Eye (tissue), 1 donor: ENCODE measurements around the gene HSD17B14.
"Not testable (repeated sequence)": the region's sequence is repeated elsewhere in the genome, so short reads cannot be mapped to it uniquely, and the experiment has no call there.

Source experiments
- DNase-seq: peaks from one replicate; pipeline ENCODE4 v3.0.0-alpha.2; 2015

HSD17B14 gene

GRCh38 chr19:48795685-48796070 lies 40.6 kb downstream of the HSD17B14 start:
- no peak for DNase-seq

- DNase-seq = peak; percentile 99
Measured at GRCh38 chr19:48795055-48795684, 41.1 kb downstream of the HSD17B14 start.

GRCh38 chr19:48794291-48794690 lies 42.0 kb downstream of the HSD17B14 start:
- no peak for DNase-seq

GRCh38 chr19:48793271-48793670 lies 43.0 kb downstream of the HSD17B14 start:
- DNase-seq = no peak

GRCh38 chr19:48787331-48787730 lies 49.0 kb downstream of the HSD17B14 start:
- not testable (repeated sequence) for DNase-seq

GRCh38 chr19:48786422-48786821 lies 49.9 kb downstream of the HSD17B14 start:
- not testable (repeated sequence) for DNase-seq

GRCh38 chr19:48784527-48784926 lies 51.8 kb downstream of the HSD17B14 start:
- no peak for DNase-seq

GRCh38 chr19:48780631-48781391 lies 55.5 kb downstream of the HSD17B14 start:
- DNase-seq = peak; percentile 36

- no peak for DNase-seq
Measured at GRCh38 chr19:48779636-48780035, 56.7 kb downstream of the HSD17B14 start.

- DNase-seq = no peak
Measured at GRCh38 chr19:48777720-48778119, 58.6 kb downstream of the HSD17B14 start.

GRCh38 chr19:48777139-48777538 lies 59.2 kb downstream of the HSD17B14 start:
- no peak for DNase-seq

- DNase-seq = no peak
Measured at GRCh38 chr19:48772503-48772953, 63.8 kb downstream of the HSD17B14 start.

- no peak for DNase-seq
Measured at GRCh38 chr19:48770734-48771472, 65.4 kb downstream of the HSD17B14 start.

GRCh38 chr19:48770266-48770665 lies 66.0 kb downstream of the HSD17B14 start:
- DNase-seq = no peak

- no peak for DNase-seq
Measured at GRCh38 chr19:48768994-48769713, 67.1 kb downstream of the HSD17B14 start.

GRCh38 chr19:48768171-48768753 lies 68.0 kb downstream of the HSD17B14 start:
- not testable (repeated sequence) for DNase-seq

- DNase-seq = not testable (repeated sequence)
Measured at GRCh38 chr19:48765816-48766215, 70.5 kb downstream of the HSD17B14 start.
